Ovary (tissue), 9 donors: ENCODE results near the gene VAV2. TPM values are rescaled to one million over a fixed set of nuclear protein-coding genes. Genes with fewer than 3 reads are reported as not detected.

ENCODE experiments used
- DNase-seq, 5 donors: peaks; one replicate each; pipeline ENCODE4 v3.0.0-alpha.2; 2019 to 2020
- H3K27ac ChIP-seq, 2 donors: fragments of 200-600 bp; one replicate each; pipeline versions ENCODE4 v1.5.1 to v1.8.0; 2019 to 2022
- H3K27me3 ChIP-seq: fragments of 200-600 bp; one replicate; pipeline ENCODE4 v1.8.0; 2022
- H3K36me3 ChIP-seq: fragments of 200-600 bp; sonication (generic); one replicate; pipeline ENCODE4 v1.5.1; 2019
- H3K4me1 ChIP-seq: one replicate; pipeline ENCODE4 v1.8.1; 2013; ENCODE audit warnings: mild to moderate bottlenecking, moderate library complexity; ENCODE audit not compliant: insufficient read depth
- H3K4me3 ChIP-seq: fragments of 200-600 bp; sonication (generic); one replicate; pipeline ENCODE4 v1.5.1; 2017
- H3K9me3 ChIP-seq, 2 donors: fragments of 200-600 bp in 1 of 2; sonication (generic) in 1 of 2; one replicate each; pipeline versions ENCODE4 v1.5.1 to v1.8.1; 2013 to 2019; ENCODE audit warnings: mild to moderate bottlenecking in 1 of 2, moderate library complexity in 1 of 2
- CTCF ChIP-seq, 3 donors: fragments of 450-650 bp in 2 of 3; fragments of 200-600 bp in 1 of 3; IDR thresholded peaks; one replicate each; pipeline versions ENCODE4 v1.5.1 to v1.8.0; 2016 to 2022; ENCODE audit warnings: antibody characterized with exemption in 3 of 3, mild to moderate bottlenecking in 1 of 3
- EP300 ChIP-seq: sonication (generic); formaldehyde crosslinking; IDR thresholded peaks from one replicate; pipeline ENCODE4 v1.6.1; 2017; ENCODE audit warnings: antibody characterized with exemption
- POLR2A ChIP-seq: fragments of 450-650 bp; IDR thresholded peaks from one replicate; pipeline ENCODE4 v1.6.1; 2017; ENCODE audit warnings: antibody characterized with exemption, mild to moderate bottlenecking, moderate library complexity
- WGBS, 3 donors: extraction: QIAGEN DNeasy Blood & Tissue Kit in 1 of 3; methylation state at CpG; one replicate each; pipeline versions ENCODE4 v1.1.5 to v1.1.7; 2013 to 2017; 5-methylcytosine and 5-hydroxymethylcytosine counted together
- intact Hi-C, 4 donors: fragments of 100-400 bp; cut with DNase I; formaldehyde crosslinking; loops; one replicate each; pipeline versions ENCODE4 v1.11.0 to v1.15.1; 2022 to 2023
- polyA plus RNA-seq, 2 donors: library from polyadenylated mRNA; stranded (reverse); fragments of 200-250 nt in 1 of 2; fragments of 350-450 nt in 1 of 2; fragmentation: Illumina TruSeq in 1 of 2; extraction: RNeasy Lipid Tissue Mini Kit (QIAGEN cat#74804) in 1 of 2; gene quantifications; one replicate each; pipeline ENCODE4 v1.2.3, GENCODE V29; 2013 to 2014
- total RNA-seq, 7 donors: library from RNA; depleted of rRNA in 2 of 7; stranded (reverse); fragments of >200 nt in 2 of 7; fragmentation: NEBNext Ultra II Directional in 3 of 7; extraction: Animal tissue kit (Norgen Biotek cat#: 25700) in 3 of 7; gene quantifications; one replicate each; pipeline versions ENCODE4 v1.1.0 to v1.2.4, GENCODE V29; 2016 to 2023
- donor health status: DM: no; HTN: no; CAD: no; lungs with moderate emphysema.
- donor health status: DM: no; HTN: no; CAD: no.
- donor health status: Bipolar disorder and iron deficiency.
- donor health status: DM: yes; HTN: yes; CAD: no.
- donor health status: DM: no; HTN: no; CAD: no.
- donor health status: DM: yes; HTN: yes; CAD: no.

VAV2 gene
- total and polyA plus RNA-seq, 9 donors = 3.7 to 14.1 (median 7.8) TPM

DNA sequence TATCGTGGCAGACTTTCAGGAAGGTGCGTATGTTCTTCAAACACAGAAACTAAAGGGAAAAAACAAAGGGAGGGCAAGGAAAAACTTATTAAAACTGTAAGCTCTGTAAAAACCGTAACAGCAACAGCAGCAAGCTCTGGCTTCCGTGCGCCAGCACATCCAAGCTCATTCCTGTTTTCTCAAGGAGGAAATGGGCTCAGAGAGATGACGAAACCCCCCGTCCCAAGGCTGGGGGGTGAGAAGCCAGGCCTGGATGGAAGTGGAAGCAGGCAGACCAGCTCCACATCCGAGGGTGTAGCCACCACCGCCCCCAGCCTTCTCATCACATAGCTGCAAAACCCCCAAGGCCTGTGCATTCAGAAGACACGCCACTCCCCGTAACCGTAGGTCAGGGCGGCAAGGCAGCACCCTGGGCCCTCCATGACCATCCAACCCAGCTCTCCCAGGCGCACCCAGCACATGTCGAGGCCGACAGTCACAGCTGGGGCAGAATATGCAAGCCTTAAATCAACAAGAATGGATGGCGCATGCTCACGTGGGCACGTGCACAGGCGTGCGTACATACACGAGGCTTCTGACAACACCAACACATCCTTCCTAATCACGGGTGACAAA, 52.8 kb downstream of the VAV2 start:
- H3K4me3 ChIP-seq = no peak overlapping the region
- H3K4me1 ChIP-seq = peaks cover 4% of the 10 kb centered on the region
- WGBS, 3 donors = 90 to 94% (median 93%) methylated on average over 23 of the region's 23 CpGs
- no peak overlapping the region for H3K27ac ChIP-seq
- intact Hi-C loops = no loop called here
- no peak for DNase-seq
- no peaks in the 10 kb centered on the region for H3K27me3 ChIP-seq
- TF ChIP-seq EP300 (no peak), CTCF (IDR thresholded peaks at IDR 0.05) (no peak), POLR2A (no peak)
- no peaks in the 10 kb centered on the region for H3K9me3 ChIP-seq
- H3K36me3 ChIP-seq = no peaks in the 10 kb centered on the region

GRCh38 chr9:133938753-133939152, 53.4 kb downstream of the VAV2 start:
- intact Hi-C loops = no loop called here
- TF ChIP-seq EP300 (no peak), CTCF (IDR thresholded peaks at IDR 0.05) (no peak), POLR2A (no peak)
- WGBS, 3 donors = 86 to 90% (median 87%) methylated on average over 14 of the region's 14 CpGs
- H3K27ac ChIP-seq = no peak overlapping the region
- H3K4me3 ChIP-seq = no peak overlapping the region
- peaks cover 4% of the 10 kb centered on the region for H3K4me1 ChIP-seq
- no peaks in the 10 kb centered on the region for H3K36me3 ChIP-seq
- H3K9me3 ChIP-seq = no peaks in the 10 kb centered on the region
- no peaks in the 10 kb centered on the region for H3K27me3 ChIP-seq
- DNase-seq = no peak

- WGBS, 3 donors = 89 to 95% (median 91%) methylated on average over 10 of the region's 10 CpGs
- Histone ChIP-seq H3K4me1 (peaks cover 4% of the 10 kb centered on the region), H3K4me3 (no peak overlapping the region), H3K36me3 (no peaks in the 10 kb centered on the region), H3K27me3 (no peaks in the 10 kb centered on the region), H3K9me3 (no peaks in the 10 kb centered on the region), H3K27ac (no peak overlapping the region)
- intact Hi-C loops = no loop called here
- no peak for DNase-seq
- no peak for TF ChIP-seq CTCF (IDR thresholded peaks at IDR 0.05)
- no peak for TF ChIP-seq EP300
- no peak for TF ChIP-seq POLR2A
Observed at GRCh38 chr9:133938086-133938485, 54.0 kb downstream of the VAV2 start.

GRCh38 chr9:133937120-133937519, 55.0 kb downstream of the VAV2 start:
- H3K4me3 ChIP-seq = no peak overlapping the region
- TF ChIP-seq CTCF (IDR thresholded peaks at IDR 0.05) (no peak), EP300 (no peak), POLR2A (no peak)
- no peaks in the 10 kb centered on the region for H3K36me3 ChIP-seq
- no peaks in the 10 kb centered on the region for H3K27me3 ChIP-seq
- peaks cover 7% of the 10 kb centered on the region for H3K4me1 ChIP-seq
- WGBS, 3 donors = 68 to 86% (median 81%) methylated on average over 4 of the region's 4 CpGs
- intact Hi-C loops = no loop called here
- no peak overlapping the region for H3K27ac ChIP-seq
- no peak for DNase-seq
- no peaks in the 10 kb centered on the region for H3K9me3 ChIP-seq
